ENCODE results near the gene SYP.
A peak's percentile ranks its signal among the peaks of the same experiment; 100 is the strongest.

SYP gene

DNA sequence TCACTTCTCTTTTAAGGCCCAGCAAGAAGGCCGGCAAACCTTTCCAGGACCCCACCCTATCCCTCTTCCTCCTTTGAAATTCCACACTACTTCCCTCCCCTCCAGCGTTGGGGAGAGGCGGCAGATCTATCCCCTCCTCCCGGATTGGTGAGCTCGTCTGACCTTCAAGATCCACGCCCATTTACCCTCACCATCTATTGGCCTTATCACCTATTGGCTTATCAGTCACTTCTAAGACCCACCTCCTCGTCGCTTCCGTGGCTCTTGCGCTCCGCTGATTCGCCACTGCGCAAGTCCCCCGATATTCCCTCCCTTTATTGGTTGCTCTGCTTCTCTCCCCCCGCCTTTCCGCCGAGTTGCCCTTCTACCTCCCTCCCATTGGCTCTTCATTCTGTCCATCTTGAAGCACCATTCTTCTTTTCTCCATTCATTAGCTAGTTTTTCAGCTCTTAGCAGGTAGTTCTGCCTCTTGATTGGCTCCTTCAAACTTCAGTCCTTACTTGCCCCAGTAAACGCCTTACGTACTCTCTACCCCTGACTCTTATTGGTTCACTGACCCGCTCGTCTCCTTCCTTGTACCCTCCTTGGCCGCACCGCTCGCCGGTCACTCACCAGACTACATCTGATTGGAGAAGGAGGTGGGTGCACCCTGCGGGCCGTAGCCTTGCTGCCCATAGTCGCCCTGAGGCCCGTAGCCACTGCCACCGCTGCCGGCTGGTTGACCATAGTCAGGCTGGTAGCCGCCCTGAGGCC is 9.0 kb downstream of the SYP start:
- TF ChIP-seq, protein P1, sequence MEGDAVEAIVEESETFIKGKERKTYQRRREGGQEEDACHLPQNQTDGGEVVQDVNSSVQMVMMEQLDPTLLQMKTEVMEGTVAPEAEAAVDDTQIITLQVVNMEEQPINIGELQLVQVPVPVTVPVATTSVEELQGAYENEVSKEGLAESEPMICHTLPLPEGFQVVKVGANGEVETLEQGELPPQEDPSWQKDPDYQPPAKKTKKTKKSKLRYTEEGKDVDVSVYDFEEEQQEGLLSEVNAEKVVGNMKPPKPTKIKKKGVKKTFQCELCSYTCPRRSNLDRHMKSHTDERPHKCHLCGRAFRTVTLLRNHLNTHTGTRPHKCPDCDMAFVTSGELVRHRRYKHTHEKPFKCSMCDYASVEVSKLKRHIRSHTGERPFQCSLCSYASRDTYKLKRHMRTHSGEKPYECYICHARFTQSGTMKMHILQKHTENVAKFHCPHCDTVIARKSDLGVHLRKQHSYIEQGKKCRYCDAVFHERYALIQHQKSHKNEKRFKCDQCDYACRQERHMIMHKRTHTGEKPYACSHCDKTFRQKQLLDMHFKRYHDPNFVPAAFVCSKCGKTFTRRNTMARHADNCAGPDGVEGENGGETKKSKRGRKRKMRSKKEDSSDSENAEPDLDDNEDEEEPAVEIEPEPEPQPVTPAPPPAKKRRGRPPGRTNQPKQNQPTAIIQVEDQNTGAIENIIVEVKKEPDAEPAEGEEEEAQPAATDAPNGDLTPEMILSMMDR (conservative IDR thresholded peaks at IDR 0.05) = no peak
- H3K27ac ChIP-seq = peak overlapping the region; percentile 63

DNA sequence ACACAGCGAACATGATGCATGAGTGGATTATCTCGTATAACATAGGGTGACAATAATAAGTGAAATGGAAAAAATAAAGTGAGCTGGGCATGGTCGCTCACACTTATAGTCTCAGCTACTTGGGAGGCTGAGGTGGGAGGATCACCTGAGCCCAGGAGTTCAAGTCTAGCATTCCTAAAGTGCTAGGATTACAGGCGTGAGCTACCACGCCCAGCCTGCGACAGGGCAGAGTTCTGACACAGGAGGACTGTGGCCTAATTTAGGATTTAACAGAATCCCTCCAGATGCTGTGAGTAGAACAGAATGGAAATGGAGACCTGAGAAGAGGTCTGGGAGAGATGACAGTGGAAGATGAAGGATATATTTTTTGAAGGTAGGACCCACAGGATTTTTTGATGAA is 10.4 kb downstream of the SYP start:
- H3K27ac ChIP-seq = no peak overlapping the region
- TF ChIP-seq, protein P1 (conservative IDR thresholded peaks at IDR 0.05) = no peak

DNA sequence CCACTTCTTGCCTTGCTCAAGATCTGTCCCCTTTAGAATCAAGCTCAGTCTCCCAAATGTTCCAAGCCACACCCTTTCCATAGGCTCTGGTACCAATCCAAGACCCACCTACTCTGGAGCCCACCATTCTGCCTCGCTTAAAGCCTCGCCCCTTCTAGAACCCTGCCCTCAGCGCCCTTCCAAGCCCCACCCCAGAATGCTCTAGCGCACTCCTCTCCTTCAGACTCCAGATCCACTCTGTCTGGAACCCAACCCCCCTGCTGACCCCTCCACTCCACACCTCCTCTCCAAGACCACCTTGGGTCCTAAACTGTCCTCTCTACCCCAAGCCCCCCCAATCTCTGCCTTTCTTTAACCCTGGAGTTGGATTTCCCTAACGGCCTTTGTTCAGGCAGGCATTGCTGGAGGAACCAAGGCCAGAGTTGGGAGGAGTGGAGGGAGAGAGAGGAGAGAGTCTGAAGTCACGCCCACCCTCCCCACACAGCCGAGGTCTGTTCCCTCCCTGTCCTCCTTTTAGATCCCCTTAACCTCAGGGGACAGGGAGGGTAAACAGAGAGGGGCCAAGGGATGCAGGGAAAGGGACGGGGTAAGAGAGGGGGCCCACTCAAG is 11.4 kb downstream of the SYP start:
- TF ChIP-seq, protein P1 (conservative IDR thresholded peaks at IDR 0.05) = no peak
- H3K27ac ChIP-seq = no peak overlapping the region

DNA sequence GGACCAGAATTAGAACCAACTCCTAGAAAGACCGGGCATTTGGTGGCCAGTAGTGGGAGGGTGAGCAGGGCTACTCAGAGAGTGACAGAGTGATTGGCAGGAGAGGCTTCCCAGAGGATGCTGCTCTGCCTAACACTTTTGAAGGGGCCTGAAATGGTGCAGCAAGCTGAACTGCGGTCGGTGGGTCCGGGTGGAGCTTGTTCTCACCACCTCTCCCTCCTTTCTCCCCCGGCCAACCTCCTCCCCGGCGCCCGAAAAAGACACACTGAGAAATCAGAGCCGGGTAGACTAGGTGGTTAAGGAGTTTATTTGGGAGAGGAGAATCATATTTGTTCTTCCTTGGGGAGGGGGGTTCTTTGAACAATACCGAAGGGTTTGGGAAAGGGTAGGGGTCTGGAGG is 12.5 kb downstream of the SYP start:
- TF ChIP-seq, protein P1 (conservative IDR thresholded peaks at IDR 0.05) = no peak
- no peak overlapping the region for H3K27ac ChIP-seq

DNA sequence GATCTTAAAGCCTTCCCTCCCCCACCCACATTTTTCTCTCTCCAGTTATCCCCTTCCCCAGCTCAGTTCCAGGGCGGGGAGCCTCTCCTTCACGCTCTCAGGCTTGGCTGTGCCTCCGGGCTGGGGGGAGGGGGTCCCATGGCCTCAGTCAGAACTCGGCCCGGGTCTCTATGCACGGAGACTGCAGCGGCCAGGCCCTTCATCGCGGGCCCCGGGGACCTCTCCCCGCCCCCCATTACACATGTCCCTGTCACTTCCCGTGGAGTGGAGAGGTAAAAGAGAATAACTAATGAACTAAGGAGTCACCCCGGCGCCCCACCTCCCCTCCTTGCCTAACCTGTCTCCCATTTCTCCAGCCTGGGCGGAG is 13.0 kb downstream of the SYP start:
- TF ChIP-seq, protein P1 (conservative IDR thresholded peaks at IDR 0.05) = no peak
- H3K27ac ChIP-seq = no peak overlapping the region

DNA sequence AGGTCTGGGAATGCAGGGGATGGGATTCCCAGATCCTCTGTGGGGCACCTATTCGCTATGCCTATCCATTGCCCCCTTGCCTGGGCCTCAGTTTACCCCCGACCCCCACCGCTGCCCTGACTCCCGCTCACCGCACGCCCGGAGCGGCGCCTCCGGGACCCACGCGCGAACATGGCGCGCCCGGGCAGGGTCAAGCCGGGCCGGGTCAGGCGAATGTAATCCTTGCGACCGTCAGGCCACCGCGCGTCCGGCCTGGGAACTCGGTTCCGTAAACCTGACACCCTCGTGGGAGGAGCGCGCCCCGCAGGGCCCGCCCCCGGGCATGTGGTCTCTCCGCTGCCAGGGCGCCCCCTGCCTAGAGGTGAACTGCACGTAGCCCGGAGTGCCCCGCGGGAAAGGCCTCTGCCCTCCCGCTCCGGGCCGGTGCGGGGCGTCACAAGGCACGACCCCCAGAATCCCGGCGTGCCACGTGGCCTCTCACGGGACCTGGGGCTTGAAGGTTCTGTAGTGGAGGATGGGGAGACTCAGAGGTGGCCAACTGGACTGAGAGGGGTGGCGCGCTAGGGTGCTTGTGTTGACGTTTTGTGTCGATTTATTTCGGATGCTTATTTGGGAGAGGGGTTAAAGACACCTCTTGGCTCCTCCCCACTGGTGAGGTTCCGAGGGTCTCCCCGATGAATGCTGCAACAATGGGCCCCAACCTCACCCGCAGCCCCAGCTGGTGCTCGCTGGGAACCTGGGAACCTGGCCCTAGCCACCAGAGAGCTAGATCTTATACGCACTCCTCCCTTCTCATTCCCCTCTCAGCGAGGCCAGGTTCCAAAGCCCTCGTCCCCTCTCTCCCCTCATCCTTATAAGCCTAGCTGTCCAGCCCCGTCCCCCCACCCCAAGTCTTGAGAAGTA is 13.6 kb downstream of the SYP start, which contains the start of gene PRICKLE3:
Gene PRICKLE3 (minus strand): TSS at position 249 of the 903 bp plus-strand sequence. CDS start 76 bp downstream, at position 173.
- peak within 1 kb of the TSS; percentile 27; the same call in 1 of the 2 replicates for H3K27ac ChIP-seq
- TF ChIP-seq, protein P1 (conservative IDR thresholded peaks at IDR 0.05) = peak; percentile 36; the same call in 1 of the 2 replicates

Data from VCaP (cell line).